A673 (cell line): ENCODE measurements around the gene DNAH14.

Experiments used
- EZH2 ChIP-seq: fragments of 200-600 bp; sonication (generic); IDR thresholded peaks from 2 replicates; pipeline ENCODE4 v1.6.1; 2017; ENCODE audit warnings: borderline replicate concordance, low read depth, mild to moderate bottlenecking, mixed read lengths, antibody characterized with exemption, low read length; ENCODE audit not compliant: poor library complexity, severe bottlenecking
- TF ChIP-seq, protein P1 (sequence below): fragments of 300-800, 200-600 bp; sonication (generic); conservative IDR thresholded peaks from 2 replicates; pipeline ENCODE4 v1.5.1; 2017; ENCODE audit warnings: low read depth, mild to moderate bottlenecking, antibody characterized with exemption, low read length, moderate library complexity, mixed read lengths

GRCh38 chr1:224883091-224883490, 46.4 kb upstream of the DNAH14 start:
- TF ChIP-seq, protein P1, sequence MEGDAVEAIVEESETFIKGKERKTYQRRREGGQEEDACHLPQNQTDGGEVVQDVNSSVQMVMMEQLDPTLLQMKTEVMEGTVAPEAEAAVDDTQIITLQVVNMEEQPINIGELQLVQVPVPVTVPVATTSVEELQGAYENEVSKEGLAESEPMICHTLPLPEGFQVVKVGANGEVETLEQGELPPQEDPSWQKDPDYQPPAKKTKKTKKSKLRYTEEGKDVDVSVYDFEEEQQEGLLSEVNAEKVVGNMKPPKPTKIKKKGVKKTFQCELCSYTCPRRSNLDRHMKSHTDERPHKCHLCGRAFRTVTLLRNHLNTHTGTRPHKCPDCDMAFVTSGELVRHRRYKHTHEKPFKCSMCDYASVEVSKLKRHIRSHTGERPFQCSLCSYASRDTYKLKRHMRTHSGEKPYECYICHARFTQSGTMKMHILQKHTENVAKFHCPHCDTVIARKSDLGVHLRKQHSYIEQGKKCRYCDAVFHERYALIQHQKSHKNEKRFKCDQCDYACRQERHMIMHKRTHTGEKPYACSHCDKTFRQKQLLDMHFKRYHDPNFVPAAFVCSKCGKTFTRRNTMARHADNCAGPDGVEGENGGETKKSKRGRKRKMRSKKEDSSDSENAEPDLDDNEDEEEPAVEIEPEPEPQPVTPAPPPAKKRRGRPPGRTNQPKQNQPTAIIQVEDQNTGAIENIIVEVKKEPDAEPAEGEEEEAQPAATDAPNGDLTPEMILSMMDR, result no peak
- TF ChIP-seq EZH2, result no peak
